ENCODE data around the gene TMIGD3. TPM values are rescaled to one million over a fixed set of nuclear protein-coding genes. Genes with fewer than 3 reads are reported as not detected.

Gene TMIGD3
- total RNA-seq, 1 experiment from 2014 or later: not detected

GRCh38 chr1:111507411-111508201, 4.2 kb upstream of the TMIGD3 start:
- DNase-seq (ENCODE audit: low spot score): peak; percentile 40

- DNase-seq (ENCODE audit: low spot score): no peak
These were observed 3.1 kb upstream of the TMIGD3 start for GRCh38 chr1:111506561-111506960.

GRCh38 chr1:111505641-111506119, 2.2 kb upstream of the TMIGD3 start:
- DNase-seq (ENCODE audit: low spot score): no peak

- no peak for DNase-seq (ENCODE audit: low spot score)
These were observed 664 bp upstream of the TMIGD3 start for GRCh38 chr1:111504097-111504496.

- DNase-seq (ENCODE audit: low spot score): no peak
These were observed 1.8 kb downstream of the TMIGD3 start for GRCh38 chr1:111501645-111502044.

- DNase-seq (ENCODE audit: low spot score): no peak
These were observed 4.2 kb downstream of the TMIGD3 start for GRCh38 chr1:111499026-111499785.

- DNase-seq (ENCODE audit: low spot score): no peak
These were observed 5.8 kb downstream of the TMIGD3 start for GRCh38 chr1:111497592-111497991.

- DNase-seq (ENCODE audit: low spot score): no peak
These were observed 7.0 kb downstream of the TMIGD3 start for GRCh38 chr1:111496398-111496797.

- DNase-seq (ENCODE audit: low spot score): no peak
These were observed 12.4 kb downstream of the TMIGD3 start for GRCh38 chr1:111491070-111491469.

- no peak for DNase-seq (ENCODE audit: low spot score)
These were observed 13.2 kb downstream of the TMIGD3 start for GRCh38 chr1:111490220-111490619.

- no peak for DNase-seq (ENCODE audit: low spot score)
These were observed 13.8 kb downstream of the TMIGD3 start for GRCh38 chr1:111489604-111490003.

GRCh38 chr1:111488669-111489068, 14.8 kb downstream of the TMIGD3 start:
- DNase-seq (ENCODE audit: low spot score): no peak

GRCh38 chr1:111487133-111487532, 16.3 kb downstream of the TMIGD3 start:
- DNase-seq (ENCODE audit: low spot score): no peak

GRCh38 chr1:111486431-111486830, 17.0 kb downstream of the TMIGD3 start:
- no peak for DNase-seq (ENCODE audit: low spot score)

GRCh38 chr1:111484391-111485026, 18.9 kb downstream of the TMIGD3 start:
- no peak for DNase-seq (ENCODE audit: low spot score)

GRCh38 chr1:111483876-111484275, 19.6 kb downstream of the TMIGD3 start:
- no peak for DNase-seq (ENCODE audit: low spot score)

GRCh38 chr1:111483166-111483565, 20.3 kb downstream of the TMIGD3 start:
- no peak for DNase-seq (ENCODE audit: low spot score)

- peak; percentile 71 for DNase-seq (ENCODE audit: low spot score)
These were observed 21.8 kb downstream of the TMIGD3 start for GRCh38 chr1:111481387-111482221.

- no peak for DNase-seq (ENCODE audit: low spot score)
These were observed 22.8 kb downstream of the TMIGD3 start for GRCh38 chr1:111480674-111481073.

- DNase-seq (ENCODE audit: low spot score): no peak
These were observed 26.6 kb downstream of the TMIGD3 start for GRCh38 chr1:111476761-111477309.

GRCh38 chr1:111476214-111476613, 27.2 kb downstream of the TMIGD3 start:
- no peak for DNase-seq (ENCODE audit: low spot score)
